Liver (tissue), 3 donors: ENCODE measurements around the gene OPN4.

Source experiments
- ATF3 ChIP-seq: IDR thresholded peaks from 2 replicates; pipeline ENCODE4 v1.6.1; 2016; ENCODE audit warnings: antibody characterized with exemption
- EGR1 ChIP-seq, 2 donors: IDR thresholded peaks; 2 replicates each; pipeline ENCODE4 v1.6.1; 2016 to 2018; ENCODE audit warnings: antibody characterized with exemption in 2 of 2, low read depth in 2 of 2
- GABPA ChIP-seq, 2 donors: IDR thresholded peaks in 1 of 2; conservative IDR thresholded peaks in 1 of 2; 2 replicates each; pipeline ENCODE4 v1.6.1; 2016; ENCODE audit warnings: antibody characterized with exemption in 2 of 2, mild to moderate bottlenecking in 1 of 2, moderate library complexity in 1 of 2
- HNF4A ChIP-seq, 2 donors: conservative IDR thresholded peaks; 2 replicates each; pipeline ENCODE4 v1.6.1; 2016; ENCODE audit warnings: antibody characterized with exemption in 2 of 2, mild to moderate bottlenecking in 2 of 2
- JUND ChIP-seq, 2 donors: IDR thresholded peaks; 2 replicates each; pipeline ENCODE4 v1.6.1; 2016; ENCODE audit warnings: antibody characterized with exemption in 2 of 2
- MAX ChIP-seq: IDR thresholded peaks from 2 replicates; pipeline ENCODE4 v1.6.1; 2016; ENCODE audit warnings: antibody characterized with exemption
- RAD21 ChIP-seq, 2 donors: IDR thresholded peaks; 2 replicates each; pipeline ENCODE4 v1.6.1; 2016; ENCODE audit warnings: antibody characterized with exemption in 2 of 2, mild to moderate bottlenecking in 2 of 2
- RXRA ChIP-seq, 2 donors: IDR thresholded peaks; 2 replicates each; pipeline ENCODE4 v1.6.1; 2017 to 2018; ENCODE audit warnings: antibody characterized with exemption in 2 of 2, mild to moderate bottlenecking in 1 of 2
- SP1 ChIP-seq: IDR thresholded peaks from 2 replicates; pipeline ENCODE4 v1.6.1; 2018; ENCODE audit warnings: antibody characterized with exemption, mild to moderate bottlenecking
- TAF1 ChIP-seq: conservative IDR thresholded peaks from 2 replicates; pipeline ENCODE4 v1.6.1; 2016; ENCODE audit warnings: antibody characterized with exemption, mild to moderate bottlenecking
- ZBTB33 ChIP-seq: IDR thresholded peaks from 2 replicates; pipeline ENCODE4 v1.6.1; 2016; ENCODE audit warnings: antibody characterized with exemption
- TF ChIP-seq, protein P1 (sequence below): fragments of 150-350 bp; IDR thresholded peaks from 2 replicates; pipeline ENCODE4 v1.5.1; 2017; ENCODE audit warnings: improper control_type of control experiment, low read depth, low read length; ENCODE audit not compliant: missing input control
- TF ChIP-seq, protein P2 (sequence below): IDR thresholded peaks from 2 replicates; pipeline ENCODE4 v1.6.1; 2016; ENCODE audit warnings: antibody characterized with exemption, mild to moderate bottlenecking
- donor health status: healthy.
- donor health status: healthy.

DNA sequence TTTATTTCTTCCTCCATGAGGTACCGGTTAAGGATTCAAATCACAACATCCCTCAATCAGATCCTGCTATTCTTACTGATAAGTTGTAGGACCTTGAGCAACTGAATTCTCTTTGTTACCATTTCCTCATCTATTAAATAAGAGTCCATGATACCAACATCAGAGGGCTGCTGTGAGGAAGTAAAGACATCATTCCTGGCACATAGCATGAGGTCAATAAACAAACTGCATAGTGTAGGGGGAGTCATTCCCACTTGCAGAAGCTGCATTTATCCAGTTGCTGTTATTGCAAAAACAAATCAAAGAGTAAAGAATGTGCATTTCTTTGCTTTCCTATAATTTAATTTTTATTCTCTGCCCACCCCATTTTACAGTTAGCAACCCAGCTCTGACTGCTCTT is 50.8 kb downstream of the OPN4 start:
- TF ChIP-seq, protein P1, sequence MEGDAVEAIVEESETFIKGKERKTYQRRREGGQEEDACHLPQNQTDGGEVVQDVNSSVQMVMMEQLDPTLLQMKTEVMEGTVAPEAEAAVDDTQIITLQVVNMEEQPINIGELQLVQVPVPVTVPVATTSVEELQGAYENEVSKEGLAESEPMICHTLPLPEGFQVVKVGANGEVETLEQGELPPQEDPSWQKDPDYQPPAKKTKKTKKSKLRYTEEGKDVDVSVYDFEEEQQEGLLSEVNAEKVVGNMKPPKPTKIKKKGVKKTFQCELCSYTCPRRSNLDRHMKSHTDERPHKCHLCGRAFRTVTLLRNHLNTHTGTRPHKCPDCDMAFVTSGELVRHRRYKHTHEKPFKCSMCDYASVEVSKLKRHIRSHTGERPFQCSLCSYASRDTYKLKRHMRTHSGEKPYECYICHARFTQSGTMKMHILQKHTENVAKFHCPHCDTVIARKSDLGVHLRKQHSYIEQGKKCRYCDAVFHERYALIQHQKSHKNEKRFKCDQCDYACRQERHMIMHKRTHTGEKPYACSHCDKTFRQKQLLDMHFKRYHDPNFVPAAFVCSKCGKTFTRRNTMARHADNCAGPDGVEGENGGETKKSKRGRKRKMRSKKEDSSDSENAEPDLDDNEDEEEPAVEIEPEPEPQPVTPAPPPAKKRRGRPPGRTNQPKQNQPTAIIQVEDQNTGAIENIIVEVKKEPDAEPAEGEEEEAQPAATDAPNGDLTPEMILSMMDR: no peak
- no peak for TF ChIP-seq JUND (IDR thresholded peaks at IDR 0.05)
- TF ChIP-seq MAX: no peak
- no peak for TF ChIP-seq HNF4A (conservative IDR thresholded peaks at IDR 0.05)
- TF ChIP-seq ZBTB33: no peak
- TF ChIP-seq TAF1: no peak
- TF ChIP-seq GABPA (IDR thresholded peaks at IDR 0.05 in 1 of 2, conservative IDR thresholded peaks at IDR 0.05 in 1 of 2): no peak
- no peak for TF ChIP-seq SP1
- no peak for TF ChIP-seq RAD21 (IDR thresholded peaks at IDR 0.05)
- TF ChIP-seq, protein P2, sequence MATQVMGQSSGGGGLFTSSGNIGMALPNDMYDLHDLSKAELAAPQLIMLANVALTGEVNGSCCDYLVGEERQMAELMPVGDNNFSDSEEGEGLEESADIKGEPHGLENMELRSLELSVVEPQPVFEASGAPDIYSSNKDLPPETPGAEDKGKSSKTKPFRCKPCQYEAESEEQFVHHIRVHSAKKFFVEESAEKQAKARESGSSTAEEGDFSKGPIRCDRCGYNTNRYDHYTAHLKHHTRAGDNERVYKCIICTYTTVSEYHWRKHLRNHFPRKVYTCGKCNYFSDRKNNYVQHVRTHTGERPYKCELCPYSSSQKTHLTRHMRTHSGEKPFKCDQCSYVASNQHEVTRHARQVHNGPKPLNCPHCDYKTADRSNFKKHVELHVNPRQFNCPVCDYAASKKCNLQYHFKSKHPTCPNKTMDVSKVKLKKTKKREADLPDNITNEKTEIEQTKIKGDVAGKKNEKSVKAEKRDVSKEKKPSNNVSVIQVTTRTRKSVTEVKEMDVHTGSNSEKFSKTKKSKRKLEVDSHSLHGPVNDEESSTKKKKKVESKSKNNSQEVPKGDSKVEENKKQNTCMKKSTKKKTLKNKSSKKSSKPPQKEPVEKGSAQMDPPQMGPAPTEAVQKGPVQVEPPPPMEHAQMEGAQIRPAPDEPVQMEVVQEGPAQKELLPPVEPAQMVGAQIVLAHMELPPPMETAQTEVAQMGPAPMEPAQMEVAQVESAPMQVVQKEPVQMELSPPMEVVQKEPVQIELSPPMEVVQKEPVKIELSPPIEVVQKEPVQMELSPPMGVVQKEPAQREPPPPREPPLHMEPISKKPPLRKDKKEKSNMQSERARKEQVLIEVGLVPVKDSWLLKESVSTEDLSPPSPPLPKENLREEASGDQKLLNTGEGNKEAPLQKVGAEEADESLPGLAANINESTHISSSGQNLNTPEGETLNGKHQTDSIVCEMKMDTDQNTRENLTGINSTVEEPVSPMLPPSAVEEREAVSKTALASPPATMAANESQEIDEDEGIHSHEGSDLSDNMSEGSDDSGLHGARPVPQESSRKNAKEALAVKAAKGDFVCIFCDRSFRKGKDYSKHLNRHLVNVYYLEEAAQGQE: no peak
- no peak for TF ChIP-seq RXRA (IDR thresholded peaks at IDR 0.05)
- no peak for TF ChIP-seq ATF3
- no peak for TF ChIP-seq EGR1 (IDR thresholded peaks at IDR 0.05; ENCODE audit: low read depth in 2 of 2)
